Pulmonary artery endothelial cell (primary cell): ENCODE measurements around the gene ADAM19. TPM values are rescaled to one million over a fixed set of nuclear protein-coding genes. Genes with fewer than 3 reads are reported as not detected.

Experiments used
- DNase-seq: peaks from one replicate; pipeline ENCODE4 v3.0.0-alpha.2; 2011; ENCODE audit warnings: low read depth, low spot score
- total RNA-seq: library from RNA; depleted of rRNA; stranded (reverse); fragments of >200 nt; gene quantifications from 2 replicates; pipeline ENCODE4 v1.2.3, GENCODE V29; 2014

The ADAM19 gene
- total RNA-seq, 1 donor from 2014 or later, result 33.2 TPM

DNA sequence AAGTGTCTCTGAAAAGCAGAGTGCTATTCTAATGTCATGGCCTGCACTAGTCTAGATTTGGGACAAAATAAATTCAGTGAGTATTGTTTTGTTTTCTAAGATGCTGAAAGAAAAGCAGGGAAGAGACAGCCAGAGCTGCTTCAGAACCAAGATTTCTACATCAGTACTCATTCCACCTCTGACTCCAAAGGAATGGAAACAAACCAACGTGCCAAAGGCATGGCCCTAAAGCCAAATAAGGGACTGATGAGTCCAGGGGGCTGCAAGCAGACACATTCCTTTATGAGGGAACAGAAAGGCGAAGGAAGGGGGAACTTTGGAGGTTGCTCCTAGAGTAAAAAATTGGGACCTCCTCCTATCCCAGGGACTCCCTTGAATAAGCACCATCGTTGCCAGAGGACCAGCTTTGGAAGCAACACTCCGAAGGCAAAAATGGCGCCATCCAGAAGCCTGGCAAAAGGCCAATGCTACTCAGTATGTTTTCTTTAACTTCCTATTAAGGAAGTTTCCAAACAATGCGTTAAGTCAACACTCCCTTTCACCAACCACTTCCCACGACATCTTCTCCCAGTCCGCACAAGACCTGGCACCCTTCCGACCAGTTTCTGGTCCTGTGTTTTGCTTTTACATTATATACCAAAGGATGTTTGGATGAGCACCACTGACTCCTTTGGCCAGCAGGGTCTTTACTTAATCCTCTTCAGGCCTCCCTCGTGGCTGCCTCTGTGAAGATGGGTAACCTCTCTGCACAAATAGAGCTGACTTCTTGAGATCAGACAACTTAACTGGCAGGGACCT, 31.6 kb downstream of the ADAM19 start:
- no peak for DNase-seq

DNA sequence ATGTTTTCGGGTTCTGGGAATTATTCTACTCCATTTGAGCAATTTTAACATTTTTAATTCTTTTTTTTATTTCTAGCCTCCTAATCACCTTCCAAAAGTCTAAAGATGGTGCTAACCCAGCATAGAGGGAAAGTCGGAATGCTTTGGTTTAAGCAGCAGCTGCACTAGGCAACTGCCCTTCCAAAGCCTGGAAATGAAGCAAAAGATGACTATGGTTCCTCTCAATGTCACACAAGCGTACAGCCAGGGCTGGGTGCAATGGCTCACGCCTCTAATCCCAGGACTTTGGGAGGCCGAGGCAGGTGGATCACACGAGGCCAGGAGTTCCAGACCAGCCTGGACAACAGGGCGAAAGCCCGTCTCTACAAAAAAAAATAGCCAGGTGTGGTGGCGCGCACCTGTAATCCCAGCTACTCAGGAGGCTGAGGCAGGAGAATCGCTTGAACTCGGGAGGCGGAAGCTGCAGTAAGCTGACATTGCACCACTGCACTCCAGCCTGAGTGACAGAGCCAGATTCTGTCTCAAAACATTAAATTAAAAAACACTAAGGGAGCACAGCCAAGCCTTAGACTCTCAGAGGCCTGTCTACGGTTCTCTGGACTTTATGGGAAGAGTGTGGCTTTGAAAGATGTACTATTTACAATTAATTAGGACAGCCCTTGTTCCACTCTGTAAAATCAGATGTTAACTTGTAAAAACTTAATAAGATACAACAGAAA, 33.1 kb downstream of the ADAM19 start:
- DNase-seq, result no peak

DNA sequence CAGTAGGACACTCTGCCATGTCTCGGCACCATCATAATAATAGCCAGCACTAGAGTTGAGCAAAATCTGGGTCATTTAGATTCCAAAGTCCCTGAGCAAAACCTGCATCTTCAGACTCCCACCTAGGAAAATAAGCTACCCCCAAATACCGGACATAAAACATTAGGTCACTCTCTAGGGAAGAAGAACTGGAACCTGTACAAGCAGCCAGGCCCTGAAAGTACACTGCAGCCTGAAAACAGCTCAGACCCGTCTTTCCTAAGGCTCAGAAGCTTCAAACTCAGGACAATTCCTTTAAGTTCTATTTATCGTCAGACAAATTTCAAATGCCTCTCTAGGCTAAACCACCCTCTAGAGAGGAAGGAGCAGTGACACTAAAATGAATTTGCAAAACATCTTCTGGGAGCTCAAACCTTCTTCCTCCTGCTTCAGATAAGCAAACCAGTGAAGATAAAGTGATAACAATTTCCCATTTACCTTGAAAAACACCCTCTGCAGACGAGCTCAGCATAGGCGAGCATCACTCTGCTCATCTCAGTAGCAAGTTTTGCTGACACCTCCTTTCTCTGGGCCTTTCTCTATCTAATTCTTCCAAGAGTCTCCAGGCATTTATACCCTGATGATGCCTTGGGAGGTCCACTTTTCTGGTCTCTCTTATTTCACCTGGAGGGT, 34.0 kb downstream of the ADAM19 start:
- DNase-seq, result no peak

DNA sequence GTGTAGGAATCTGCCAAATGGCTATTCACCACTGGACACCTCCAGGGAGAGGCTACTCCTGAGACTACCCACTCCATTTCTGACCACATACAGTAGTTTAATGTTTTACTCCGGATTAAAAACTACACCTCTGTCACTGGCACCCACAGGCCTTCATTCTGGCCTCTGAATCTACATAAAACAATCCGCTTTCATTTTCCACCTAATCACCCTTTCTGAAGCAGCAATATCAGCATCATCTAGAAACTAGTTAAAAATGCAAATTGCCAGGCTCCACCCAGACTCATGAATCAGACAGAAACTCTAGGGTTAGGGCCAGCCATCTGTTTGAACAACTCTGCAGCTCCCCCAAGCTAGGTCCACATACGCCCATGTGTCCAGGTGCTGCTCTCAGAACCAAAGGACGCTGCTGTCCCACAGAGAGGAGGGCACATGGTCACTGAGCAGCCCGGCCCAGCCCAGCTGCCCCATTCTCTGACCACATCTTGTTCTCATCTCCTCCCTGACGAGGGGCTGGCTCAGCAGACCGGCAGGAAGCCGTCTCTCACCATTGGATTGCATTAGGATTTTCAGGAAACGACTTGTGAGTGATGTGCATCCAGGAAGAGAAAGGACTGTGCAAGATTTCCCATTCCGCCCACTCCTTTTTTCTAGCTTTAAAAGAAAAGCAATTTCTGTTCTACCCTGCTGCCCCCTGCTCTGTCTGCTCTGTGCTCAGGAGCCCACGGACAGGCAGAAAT, 34.7 kb downstream of the ADAM19 start:
- no peak for DNase-seq

DNA sequence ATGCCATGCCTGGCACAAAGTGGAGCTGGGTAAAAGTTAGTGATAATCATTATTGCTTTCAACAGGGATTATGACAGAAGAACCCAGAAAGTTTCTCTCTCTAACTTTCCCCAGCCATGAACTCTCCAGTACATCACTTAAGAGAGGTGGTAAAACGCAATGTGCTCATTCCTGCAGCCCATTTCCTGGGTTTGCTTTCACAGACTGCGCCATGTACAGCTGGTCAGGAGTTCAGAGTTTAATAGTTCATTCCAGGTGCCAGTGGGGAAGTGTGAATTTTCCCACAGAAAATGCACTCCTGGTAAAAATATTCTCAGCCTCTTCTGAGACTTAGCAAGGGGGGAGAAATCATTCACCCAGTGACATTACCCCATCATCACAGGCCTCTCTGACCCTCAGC, 35.5 kb downstream of the ADAM19 start:
- DNase-seq, result no peak

DNA sequence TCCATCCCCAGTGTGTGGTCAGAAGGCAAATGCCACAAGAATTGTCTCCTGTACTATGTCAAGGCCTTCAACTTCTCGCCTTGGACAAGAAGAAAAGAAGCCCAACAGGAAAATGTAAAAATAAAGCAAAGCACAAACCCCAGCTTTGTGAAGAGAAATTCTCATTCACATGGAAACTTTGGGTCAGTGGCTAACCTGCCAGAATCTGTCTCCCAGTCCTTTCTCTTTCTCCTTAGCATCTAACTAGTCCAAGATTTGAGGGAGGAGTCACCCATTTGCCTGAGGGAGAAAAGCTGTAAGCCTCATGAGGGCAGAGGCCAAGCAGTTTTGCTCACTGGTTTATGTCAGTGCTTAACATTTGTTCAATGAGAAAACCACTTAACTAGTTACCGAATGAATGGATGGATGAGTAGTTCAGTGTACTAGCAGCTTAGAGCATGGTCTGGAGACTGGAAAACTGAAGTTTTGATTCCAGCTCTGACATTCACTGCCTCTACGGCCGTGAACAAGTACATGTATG, 36.0 kb downstream of the ADAM19 start:
- DNase-seq, result no peak

DNA sequence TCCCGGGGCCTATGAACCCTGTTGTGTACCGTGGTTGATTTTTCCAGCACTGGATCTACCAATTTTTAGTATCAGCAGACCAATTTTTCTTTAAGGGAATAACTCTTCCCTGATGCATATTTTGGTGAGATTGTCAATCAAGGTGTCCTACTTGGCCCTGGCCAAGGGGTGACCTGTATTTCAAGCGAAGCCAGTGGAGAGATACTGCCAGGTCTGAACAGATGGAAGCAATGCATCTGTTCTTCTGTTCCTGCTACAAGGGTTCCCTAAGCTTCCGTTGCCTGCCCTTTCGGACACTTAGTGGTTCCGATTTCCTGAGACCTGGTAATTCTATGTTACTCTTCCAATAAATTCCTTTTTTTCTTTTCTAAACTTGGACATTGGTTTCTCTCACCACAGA, 37.3 kb downstream of the ADAM19 start:
- no peak for DNase-seq

DNA sequence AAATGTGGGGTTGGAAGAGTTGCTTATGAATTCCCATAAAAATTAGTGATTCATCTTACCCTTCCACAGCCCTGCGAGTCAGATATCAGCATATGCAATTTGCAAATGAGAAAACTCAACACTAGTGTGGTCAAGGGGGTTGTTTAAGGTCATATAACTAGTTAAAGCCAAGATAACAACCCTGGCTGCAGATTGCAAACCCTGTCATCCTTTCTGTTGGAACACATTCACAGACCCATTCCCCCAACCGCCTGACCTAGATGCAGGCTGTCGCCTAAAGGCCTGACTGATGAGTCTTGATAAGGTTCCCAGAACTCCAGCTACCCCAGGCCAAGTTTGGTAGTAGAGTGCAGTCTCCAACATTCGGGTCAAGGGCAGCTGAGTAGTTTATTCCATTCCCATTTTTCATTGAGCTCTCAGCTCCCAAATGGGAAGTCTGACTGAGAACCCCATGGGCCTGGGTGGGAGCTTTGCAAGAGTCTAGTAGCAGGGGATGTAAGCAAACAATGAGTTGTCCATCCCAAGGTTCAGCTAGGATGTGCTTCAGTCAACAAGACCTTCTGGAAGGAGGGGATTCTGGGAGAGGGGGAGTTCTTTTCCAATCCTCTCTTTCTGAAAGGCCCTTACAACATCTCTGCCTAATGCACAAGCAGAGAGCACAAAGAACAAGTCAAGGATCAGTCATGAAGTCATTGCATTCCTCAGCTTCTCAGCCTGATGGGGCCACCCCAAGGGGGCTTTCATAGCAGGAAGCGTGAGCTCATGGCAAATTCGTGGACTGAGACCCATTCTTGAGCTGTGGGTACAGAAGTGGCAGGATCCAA, 40.3 kb downstream of the ADAM19 start:
- DNase-seq, result no peak

DNA sequence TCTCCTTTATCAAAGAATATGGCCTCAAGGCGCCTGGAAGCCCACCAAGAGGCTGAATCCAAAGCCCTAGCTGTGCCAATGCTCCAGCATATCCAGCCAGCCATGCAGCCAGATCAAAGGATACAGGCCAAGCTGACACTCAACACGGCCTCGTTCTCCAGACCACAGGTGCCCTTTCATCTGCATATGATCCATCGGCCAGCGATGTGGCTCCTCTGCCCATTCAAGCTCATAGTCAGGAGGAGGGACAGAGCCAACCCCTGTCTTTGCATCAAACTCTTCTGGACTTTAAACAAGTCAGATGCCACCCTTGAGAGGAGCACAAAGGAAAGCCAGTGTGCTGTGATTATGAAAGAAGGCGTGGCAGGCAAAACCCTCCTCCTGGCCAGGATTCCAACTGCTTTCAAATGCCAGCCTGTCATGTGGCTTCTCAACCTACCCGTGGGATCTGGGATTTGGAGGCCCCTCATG, 42.5 kb downstream of the ADAM19 start:
- no peak for DNase-seq

DNA sequence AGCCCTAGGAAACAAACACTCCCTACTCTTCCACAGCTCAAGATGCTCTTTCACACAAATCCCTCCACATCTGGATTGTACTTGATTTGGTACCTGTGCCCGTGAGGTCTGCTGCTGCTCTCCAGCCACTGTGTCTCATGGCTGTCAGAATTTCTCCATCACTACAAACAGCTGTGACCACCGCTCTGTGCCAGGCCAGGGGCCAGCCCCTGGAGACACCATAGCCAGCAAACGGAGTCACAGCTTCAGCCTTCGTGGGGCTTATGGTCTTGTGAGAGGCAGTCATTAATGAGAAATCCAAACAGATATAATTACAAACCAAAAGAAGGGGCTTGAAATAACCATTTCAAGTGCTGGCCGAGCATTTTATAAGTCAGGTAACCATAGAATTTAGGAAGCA, 43.6 kb downstream of the ADAM19 start:
- no peak for DNase-seq

DNA sequence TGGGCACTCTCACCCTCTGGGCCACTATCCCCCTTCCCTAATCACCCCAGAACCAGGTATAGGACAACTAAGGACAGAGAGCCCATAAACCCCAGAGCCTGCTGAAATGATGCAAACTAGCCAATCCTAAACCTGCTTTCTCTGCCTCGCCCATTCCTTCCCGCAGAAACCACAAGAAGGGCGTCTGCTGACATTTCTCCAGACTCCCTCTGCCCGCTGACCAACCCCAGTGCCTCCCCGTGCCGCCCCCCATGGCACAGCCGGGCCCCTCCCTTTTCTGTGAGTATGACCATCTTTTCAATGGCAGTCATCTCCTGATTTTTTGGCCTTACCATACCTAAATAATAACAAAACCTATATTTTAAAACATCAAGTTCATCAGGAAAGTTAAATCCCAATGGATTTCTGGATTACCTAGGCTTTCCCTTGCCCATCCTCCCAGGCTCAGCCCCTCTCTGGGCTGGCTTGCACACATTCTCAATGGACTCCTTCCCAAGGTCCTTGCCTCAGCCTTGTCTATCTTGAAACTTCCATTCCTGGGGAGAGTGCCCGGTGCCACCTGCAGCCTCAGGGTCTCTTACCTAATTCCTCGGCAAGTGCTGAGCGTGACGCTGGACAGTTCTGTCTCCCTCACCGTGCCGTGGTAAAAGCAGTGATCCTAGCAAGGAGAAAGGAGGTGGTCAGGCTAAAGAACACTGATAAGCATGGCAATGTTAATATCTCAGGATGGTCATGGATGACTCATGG, 45.2 kb downstream of the ADAM19 start:
- DNase-seq, result no peak

DNA sequence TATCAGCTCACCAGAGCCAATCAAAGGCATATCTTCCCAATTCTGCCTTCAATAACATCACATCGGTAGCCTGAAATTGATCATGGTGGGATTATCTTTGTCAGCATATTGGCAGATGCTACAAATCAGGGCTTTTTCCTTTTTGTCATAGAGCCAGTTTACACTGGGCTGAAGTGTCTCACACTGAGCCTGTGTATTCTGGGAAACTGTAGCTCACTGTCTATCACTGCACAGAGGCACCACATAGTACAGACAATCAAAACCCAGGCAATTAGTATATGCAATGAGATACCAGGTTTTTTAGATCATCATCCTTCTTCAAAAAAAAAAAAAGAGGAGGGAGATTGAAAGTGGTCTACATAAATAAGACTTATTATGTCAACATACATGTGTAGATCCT, 46.6 kb downstream of the ADAM19 start:
- DNase-seq, result no peak

DNA sequence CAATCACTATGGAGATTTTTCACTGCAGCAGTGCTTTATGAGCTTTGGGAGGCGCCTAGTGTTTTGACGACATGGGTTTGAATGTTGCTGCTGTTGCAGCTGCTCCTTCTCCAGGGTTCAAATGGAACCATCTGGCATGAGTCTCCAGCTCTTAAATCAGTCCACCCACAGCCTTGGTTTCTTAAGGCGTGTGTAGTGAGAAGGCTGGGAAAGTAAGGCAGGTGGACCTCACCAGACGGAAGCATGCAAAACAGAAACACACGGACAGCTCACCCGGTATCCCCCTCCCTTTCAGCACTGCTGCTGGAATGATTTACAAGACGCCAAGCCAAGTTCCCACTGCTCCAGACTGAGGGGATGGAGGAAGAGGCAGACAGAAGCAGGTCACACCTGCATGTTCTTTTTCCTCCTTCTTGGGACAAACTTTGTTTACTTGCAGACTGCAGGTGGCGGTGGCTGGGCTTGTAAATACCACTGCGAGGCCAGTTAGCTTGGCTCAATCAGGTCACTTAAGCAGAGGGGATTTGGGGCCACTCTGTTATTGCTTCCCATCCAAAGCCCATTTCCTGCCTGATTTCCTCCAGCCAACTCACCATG, 47.4 kb downstream of the ADAM19 start:
- no peak for DNase-seq

DNA sequence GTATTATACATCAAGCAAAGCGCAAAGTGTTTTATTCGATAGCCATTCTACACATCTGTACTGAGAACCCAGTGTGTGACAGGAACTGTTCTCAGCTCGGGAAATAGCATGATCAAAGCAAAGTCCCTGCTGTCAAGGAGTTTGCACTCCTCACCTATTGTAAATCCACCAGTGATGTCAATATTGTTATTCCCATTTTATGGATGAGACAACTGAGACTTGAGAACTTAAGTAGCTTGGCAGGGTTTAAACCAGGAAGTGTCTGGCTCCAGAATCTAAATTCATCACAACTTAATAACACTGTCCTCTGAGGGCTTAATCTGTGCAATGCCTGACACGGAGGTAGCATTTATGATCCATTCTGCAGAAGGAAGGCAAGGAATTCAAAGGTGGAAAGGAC, 50.7 kb downstream of the ADAM19 start:
- DNase-seq, result no peak

DNA sequence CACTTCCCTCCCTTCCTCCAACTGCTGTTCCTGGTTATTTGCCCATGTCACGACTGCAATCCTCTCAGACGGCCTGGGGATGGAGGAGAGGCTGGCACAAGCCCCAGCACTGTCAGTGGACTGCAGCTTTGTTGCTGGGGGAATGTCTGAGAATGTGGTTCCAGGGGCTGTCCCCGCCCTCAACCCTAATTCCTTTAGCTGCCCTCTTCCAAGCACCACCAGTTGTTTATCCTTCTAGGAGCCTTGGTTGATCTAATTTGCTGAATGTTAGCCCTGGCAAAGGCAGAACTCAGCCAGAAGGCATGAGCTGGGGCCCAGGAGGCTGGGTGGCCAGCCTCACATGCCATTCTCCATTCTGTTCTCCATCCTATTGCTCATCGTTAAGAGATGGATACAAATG, 51.6 kb downstream of the ADAM19 start:
- no peak for DNase-seq

DNA sequence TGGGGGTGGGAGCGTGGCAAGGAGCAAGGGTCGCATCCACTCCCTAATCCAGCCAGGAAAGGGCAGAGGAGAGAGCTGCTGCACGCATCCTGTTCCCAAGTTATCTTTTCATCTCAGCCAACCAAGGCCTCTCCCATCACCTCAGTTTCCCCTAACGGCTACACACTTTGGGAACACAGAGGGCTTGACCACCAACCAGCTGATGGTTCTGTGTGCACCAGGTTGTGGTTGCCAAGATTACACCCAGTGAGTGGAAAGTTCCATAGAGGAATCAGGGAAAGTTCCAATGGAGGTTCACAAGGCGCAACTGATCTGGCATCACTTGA, 53.9 kb downstream of the ADAM19 start:
- no peak for DNase-seq

DNA sequence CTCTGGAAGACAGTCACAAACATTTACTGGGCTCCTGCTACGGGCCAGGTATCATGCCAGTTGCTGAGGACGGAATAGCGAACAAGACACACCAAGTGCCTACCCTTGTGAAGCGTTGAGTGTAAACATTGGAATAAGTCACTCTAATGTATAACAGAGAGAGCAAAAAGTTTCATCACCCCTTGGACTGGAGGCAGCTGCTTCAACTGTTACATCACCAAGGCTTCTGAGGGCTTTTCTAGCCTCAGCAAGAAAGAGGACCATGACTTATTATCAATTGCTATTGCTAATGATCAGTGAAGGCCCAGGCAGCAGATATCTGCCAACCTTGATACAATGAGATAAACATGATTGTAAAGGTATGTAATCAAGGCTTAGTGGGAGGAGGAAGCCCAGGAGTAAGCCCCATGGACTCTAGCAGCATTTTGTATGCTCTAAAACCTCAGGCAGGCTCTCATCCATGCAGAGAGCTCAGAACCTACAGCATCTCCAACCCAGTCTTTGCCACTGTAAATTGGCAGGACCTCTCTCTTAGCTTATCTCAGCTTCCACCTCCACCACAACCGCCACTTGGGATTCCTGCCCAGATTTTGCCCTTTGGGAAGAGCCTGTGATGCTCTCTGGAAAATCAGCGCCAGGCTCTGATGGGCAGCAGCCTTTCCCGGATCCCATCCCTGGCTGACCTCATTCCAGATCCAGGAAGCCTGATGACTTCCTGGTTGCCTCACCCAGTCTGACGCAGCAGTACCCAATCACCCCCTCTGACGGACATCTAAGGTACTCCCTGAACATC, 54.5 kb downstream of the ADAM19 start:
- no peak for DNase-seq

DNA sequence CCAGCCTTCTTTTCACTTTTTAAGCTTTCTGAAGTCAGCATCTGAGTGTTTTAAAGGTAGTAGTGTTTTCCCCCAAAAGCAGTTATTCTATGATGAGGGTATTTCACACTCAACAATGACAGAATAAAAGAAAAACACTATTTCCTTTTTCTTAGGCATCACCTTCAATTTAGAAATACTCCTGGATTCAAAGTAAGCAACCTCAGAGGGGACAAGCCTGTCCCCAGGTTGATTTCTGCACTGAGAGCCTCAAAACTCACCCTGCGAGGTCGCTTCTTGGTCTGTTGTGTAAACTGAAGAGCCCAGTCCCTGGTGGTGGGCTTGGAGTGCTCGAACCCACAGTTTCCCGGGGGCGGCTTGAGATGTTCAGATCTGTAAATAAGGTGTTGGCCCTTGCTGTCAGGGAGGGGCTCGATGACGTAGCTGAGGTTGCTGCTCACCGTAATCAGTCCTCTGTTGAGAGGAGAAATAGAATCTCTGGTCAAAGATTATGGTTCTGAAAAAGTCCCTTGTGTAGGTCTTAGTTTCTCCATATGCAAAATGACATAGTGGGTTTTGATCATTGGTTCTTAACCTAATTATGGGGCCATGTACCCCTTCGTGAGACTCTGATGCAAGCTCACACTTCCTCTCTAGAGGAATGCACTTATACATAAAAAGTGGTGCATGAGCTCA, 55.9 kb downstream of the ADAM19 start:
- no peak for DNase-seq
